Activated CD8-positive, alpha-beta memory T cell treated with anti-CD3 and anti-CD28 coated beads for 48 hours (primary cell): ENCODE measurements around the gene EVC2.

Experiments
- DNase-seq, 3 experiments: peaks; one replicate each; pipeline ENCODE4 v3.0.0-alpha.2; 2020; ENCODE audit warnings: low read depth in 2 of 3, low spot score in 2 of 3

The EVC2 gene

GRCh38 chr4:5708449-5709206 lies at the start of gene EVC2:
TSS of gene EVC2 (minus strand) at chr4:5708559. CDS start at chr4:5708513, 46 bp downstream.
- no peak for DNase-seq

- DNase-seq = no peak
Measured at GRCh38 chr4:5757954-5758353, 49.6 kb upstream of the EVC2 start.

GRCh38 chr4:5757536-5757935 lies 49.2 kb upstream of the EVC2 start:
- no peak for DNase-seq

GRCh38 chr4:5757091-5757490 lies 48.7 kb upstream of the EVC2 start:
- DNase-seq = no peak

GRCh38 chr4:5756271-5756670 lies 47.9 kb upstream of the EVC2 start:
- DNase-seq = no peak

- DNase-seq = no peak
Measured at GRCh38 chr4:5755679-5756078, 47.3 kb upstream of the EVC2 start.

- DNase-seq = no peak
Measured at GRCh38 chr4:5755161-5755560, 46.8 kb upstream of the EVC2 start.

GRCh38 chr4:5754529-5754881 lies 46.1 kb upstream of the EVC2 start:
- DNase-seq = no peak

- no peak for DNase-seq
Measured at GRCh38 chr4:5753766-5754528, 45.6 kb upstream of the EVC2 start.

- DNase-seq = no peak
Measured at GRCh38 chr4:5753366-5753765, 45.0 kb upstream of the EVC2 start.

- DNase-seq = no peak
Measured at GRCh38 chr4:5752376-5753184, 44.2 kb upstream of the EVC2 start.

- DNase-seq = no peak
Measured at GRCh38 chr4:5751666-5752375, 43.5 kb upstream of the EVC2 start.

- DNase-seq = no peak
Measured at GRCh38 chr4:5750946-5751665, 42.7 kb upstream of the EVC2 start.

- DNase-seq = no peak
Measured at GRCh38 chr4:5750052-5750945, 41.9 kb upstream of the EVC2 start.

GRCh38 chr4:5749568-5749967 lies 41.2 kb upstream of the EVC2 start:
- no peak for DNase-seq

GRCh38 chr4:5747738-5748375 lies 39.5 kb upstream of the EVC2 start:
- DNase-seq = no peak

GRCh38 chr4:5746829-5747737 lies 38.7 kb upstream of the EVC2 start:
- no peak for DNase-seq

- DNase-seq = no peak
Measured at GRCh38 chr4:5746250-5746649, 37.9 kb upstream of the EVC2 start.
